H1 (cell line): ENCODE data around the gene TMEM203. TPM values are rescaled to one million over a fixed set of nuclear protein-coding genes. Genes with fewer than 3 reads are reported as not detected.

ENCODE experiments used
- CTCF ChIA-PET: fragments of 300-600 bp; sonication (Branson Sonifier 250); formaldehyde crosslinking; loops from one replicate; lab custom pipeline; 2021; ENCODE audit not compliant: partially characterized antibody; lab: Charles Lee
- POLR2A ChIA-PET: fragments of 300-600 bp; sonication (Branson Sonifier 250); formaldehyde crosslinking; loops from one replicate; lab custom pipeline; 2021; ENCODE audit warnings: inconsistent platforms; ENCODE audit not compliant: partially characterized antibody; lab: Charles Lee
- DNase-seq, 2 experiments: peaks; one replicate each; pipeline versions ENCODE4 v3.0.0 to v3.0.0-alpha.2; 2010 to 2022; ENCODE audit warnings: low spot score in 2 of 2, low read depth in 1 of 2, mixed read lengths in 1 of 2
- FAIRE-seq: peaks from 2 replicates; lab custom pipeline; 2011; peaks lifted over from hg19 to GRCh38; lab: Jason Lieb, UNC
- H2AFZ ChIP-seq: 2 replicates; pipeline ENCODE4 v1.8.1; 2012; ENCODE audit warnings: low read length, inconsistent platforms
- H2AK5ac ChIP-seq: 2 replicates; pipeline ENCODE4 v1.6.1; 2013; ENCODE audit warnings: low read depth, low read length
- H2BK120ac ChIP-seq: replicated peaks from 2 replicates; pipeline ENCODE3; 2013; ENCODE audit warnings: low read depth, low read length, inconsistent platforms
- H2BK12ac ChIP-seq: 2 replicates; pipeline ENCODE4 v1.6.1; 2013; ENCODE audit warnings: low read depth, low read length
- H2BK15ac ChIP-seq: 2 replicates; pipeline ENCODE4 v1.6.1; 2013; ENCODE audit warnings: low read length
- H2BK20ac ChIP-seq: 2 replicates; pipeline ENCODE4 v1.6.1; 2013; ENCODE audit warnings: low read length
- H2BK5ac ChIP-seq: 2 replicates; pipeline ENCODE4 v1.6.1; 2013; ENCODE audit warnings: low read depth, low read length
- H3K14ac ChIP-seq: 2 replicates; pipeline ENCODE4 v1.6.1; 2013; ENCODE audit warnings: inconsistent platforms; ENCODE audit not compliant: insufficient read length
- H3K18ac ChIP-seq: 2 replicates; pipeline ENCODE4 v1.6.1; 2013; ENCODE audit warnings: low read length; ENCODE audit errors: extremely low read depth
- H3K23ac ChIP-seq: 2 replicates; pipeline ENCODE4 v1.6.1; 2013; ENCODE audit warnings: inconsistent platforms; ENCODE audit not compliant: insufficient read length
- H3K23me2 ChIP-seq: 2 replicates; pipeline ENCODE4 v1.6.1; 2013; ENCODE audit warnings: low read depth, low read length
- H3K27ac ChIP-seq: 2 replicates; pipeline ENCODE4 v1.6.1; 2011; ENCODE audit warnings: low read depth, low read length, inconsistent platforms
- H3K27me3 ChIP-seq, 4 experiments: replicated peaks in 1 of 4; 1 replicate in 1 of 4; 2 replicates in 3 of 4; pipeline versions ENCODE4 v1.6.1 to v1.8.1; 2011 to 2013; ENCODE audit warnings: low read length in 3 of 4, mild to moderate bottlenecking in 3 of 4, inconsistent platforms in 2 of 4, mixed read lengths in 2 of 4, moderate library complexity in 1 of 4; ENCODE audit not compliant: control insufficient read depth in 3 of 4, insufficient read depth in 3 of 4; ENCODE audit errors: extremely low read depth in 1 of 4
- H3K36me3 ChIP-seq, 4 experiments: 2 replicates each; pipeline versions ENCODE4 v1.6.1 to v1.8.1; 2011 to 2013; ENCODE audit warnings: mild to moderate bottlenecking in 4 of 4, low read length in 3 of 4, moderate library complexity in 2 of 4, control low read depth in 1 of 4, inconsistent platforms in 1 of 4; ENCODE audit not compliant: insufficient read depth in 4 of 4, control insufficient read depth in 2 of 4
- H3K4ac ChIP-seq: replicated peaks from 2 replicates; pipeline ENCODE3; 2013; ENCODE audit warnings: low read length, low read depth, mixed read lengths, inconsistent platforms; ENCODE audit not compliant: insufficient read length
- H3K4me1 ChIP-seq, 4 experiments: replicated peaks in 1 of 4; 1 replicate in 1 of 4; 2 replicates in 3 of 4; pipeline versions ENCODE4 v1.6.1 to v1.8.1; 2011 to 2013; ENCODE audit warnings: low read length in 3 of 4, inconsistent platforms in 2 of 4, mixed read lengths in 1 of 4; ENCODE audit not compliant: insufficient read depth in 4 of 4, control insufficient read depth in 3 of 4
- H3K4me2 ChIP-seq, 2 experiments: 2 replicates each; pipeline versions ENCODE4 v1.6.1 to v1.8.1; 2011 to 2013; ENCODE audit warnings: low read depth in 2 of 2, low read length in 2 of 2, control low read depth in 1 of 2, inconsistent platforms in 1 of 2, mild to moderate bottlenecking in 1 of 2; ENCODE audit not compliant: insufficient read depth in 1 of 2
- H3K4me3 ChIP-seq, 4 experiments: fragments of 200-600, 300-600 bp in 1 of 4; sonication (generic), shearing (Covaris generic), sonication (Bioruptor Twin) in 1 of 4; 2 replicates each; pipeline versions ENCODE4 v1.5.1 to v1.8.1; 2011 to 2016; ENCODE audit warnings: low read length in 4 of 4, low read depth in 3 of 4, control low read depth in 2 of 4, inconsistent platforms in 2 of 4, mild to moderate bottlenecking in 2 of 4, mixed read lengths in 1 of 4, moderate library complexity in 1 of 4; ENCODE audit not compliant: insufficient read depth in 2 of 4; ENCODE audit errors: extremely low read depth in 1 of 4
- H3K56ac ChIP-seq: replicated peaks from 2 replicates; pipeline ENCODE3; 2013; ENCODE audit warnings: low read depth, mild to moderate bottlenecking, mixed read lengths, low read length, inconsistent platforms; ENCODE audit not compliant: insufficient read length
- H3K79me1 ChIP-seq: 2 replicates; pipeline ENCODE4 v1.6.1; 2013; ENCODE audit warnings: low read depth, low read length, control low read depth
- H3K79me2 ChIP-seq, 2 experiments: 2 replicates each; pipeline versions ENCODE4 v1.6.1 to v1.8.1; 2012 to 2013; ENCODE audit warnings: low read length in 2 of 2, mild to moderate bottlenecking in 2 of 2, inconsistent platforms in 1 of 2; ENCODE audit not compliant: insufficient read depth in 2 of 2, control insufficient read depth in 1 of 2
- H3K9ac ChIP-seq, 4 experiments: replicated peaks in 1 of 4; 1 replicate in 1 of 4; 2 replicates in 3 of 4; pipeline versions ENCODE4 v1.6.1 to v1.8.1; 2011 to 2013; ENCODE audit warnings: low read depth in 3 of 4, low read length in 3 of 4, control low read depth in 2 of 4, mild to moderate bottlenecking in 2 of 4, moderate library complexity in 2 of 4, inconsistent platforms in 1 of 4; ENCODE audit errors: extremely low read depth in 1 of 4
- H3K9me3 ChIP-seq, 2 experiments: 2 replicates each; pipeline versions ENCODE4 v1.6.1 to v1.8.1; 2012 to 2013; ENCODE audit warnings: mild to moderate bottlenecking in 2 of 2, moderate library complexity in 2 of 2, control low read depth in 1 of 2, inconsistent platforms in 1 of 2, low read depth in 1 of 2, low read length in 1 of 2, mixed read lengths in 1 of 2; ENCODE audit not compliant: insufficient read depth in 2 of 2
- H4K20me1 ChIP-seq, 2 experiments: replicated peaks in 1 of 2; 2 replicates each; pipeline versions ENCODE3 to v1.8.1; 2011 to 2013; ENCODE audit warnings: inconsistent platforms in 2 of 2, low read length in 2 of 2, mild to moderate bottlenecking in 1 of 2; ENCODE audit not compliant: insufficient read depth in 2 of 2, control insufficient read depth in 1 of 2
- H4K5ac ChIP-seq: 2 replicates; pipeline ENCODE4 v1.6.1; 2013; ENCODE audit warnings: low read length, low read depth, mixed read lengths, inconsistent platforms; ENCODE audit not compliant: insufficient read length
- H4K8ac ChIP-seq: 2 replicates; pipeline ENCODE4 v1.8.0; 2013; ENCODE audit warnings: mild to moderate bottlenecking, moderate library complexity, low read length, inconsistent platforms; ENCODE audit not compliant: insufficient read depth; ENCODE audit errors: extremely low read depth
- H4K91ac ChIP-seq: replicated peaks from 2 replicates; pipeline ENCODE3; 2013; ENCODE audit warnings: low read length, mixed read lengths, inconsistent platforms; ENCODE audit not compliant: insufficient read length
- KDM4A ChIP-seq: IDR thresholded peaks from one replicate; pipeline ENCODE4 v1.7.1; 2012; ENCODE audit warnings: low read depth, mild to moderate bottlenecking, moderate library complexity, low read length, inconsistent platforms; ENCODE audit not compliant: severe bottlenecking
- MAX ChIP-seq: IDR thresholded peaks from 2 replicates; pipeline ENCODE4 v1.6.1; 2012; ENCODE audit warnings: inconsistent platforms
- POLR2A ChIP-seq, 2 experiments: IDR thresholded peaks; 1 replicate in 1 of 2; 2 replicates in 1 of 2; pipeline ENCODE4 v1.6.1; 2011; ENCODE audit warnings: low read depth in 2 of 2, low read length in 2 of 2, mild to moderate bottlenecking in 2 of 2; ENCODE audit errors: control extremely low read depth in 1 of 2
- WGBS, 2 experiments: shearing (Covaris generic) in 1 of 2; methylation state at CpG; one replicate each; pipeline versions ENCODE4 v1.1.6 to v1.1.7; 2013 to 2015; ENCODE audit warnings: low lambda C conversion rate in 2 of 2, mixed read lengths in 2 of 2, inconsistent platforms in 1 of 2, low coverage in 1 of 2, missing lambda C conversion rate in 1 of 2; ENCODE audit not compliant: insufficient replicate concordance in 2 of 2, insufficient coverage in 1 of 2, insufficient read length in 1 of 2; ENCODE audit errors: extremely low coverage in 1 of 2, missing lambda C conversion rate in 1 of 2; 5-methylcytosine and 5-hydroxymethylcytosine counted together
- polyA plus RNA-seq, 7 experiments: library from polyadenylated mRNA; depleted of rRNA in 3 of 7; stranded (reverse) in 5 of 7; unstranded in 2 of 7; fragments of >200 nt in 5 of 7; fragments of 200-250 nt in 2 of 7; gene quantifications; 1 replicate in 5 of 7; 2 replicates in 1 of 7; 4 replicates in 1 of 7; pipeline versions ENCODE4 v1.2.1 to v1.2.3, GENCODE V29; 2011 to 2013; ENCODE audit warnings: missing spikeins in 2 of 7, mixed read lengths in 2 of 7
- total RNA-seq: library from RNA; stranded (reverse); fragmentation: NEBNext Ultra II Directional; extraction: Animal tissue kit (Norgen Biotek cat#: 25700); gene quantifications from 2 replicates; pipeline ENCODE4 v1.2.1, GENCODE V29; 2021

TMEM203 gene
- total and polyA plus RNA-seq, 2 of the 8 experiments (the other 6 are each of a cell fraction or from before 2014, with no cell fraction given), result 44.1 to 57.1 TPM

- no peak for DNase-seq
- peak within 1 kb of the TSS; percentile 42 to 92 (median 76) for H3K4me3 ChIP-seq
Observed at GRCh38 chr9:137222190-137223077, 17.0 kb upstream of the TMEM203 start, which contains the start of gene RNF208. TSS of gene RNF208 (minus strand) at chr9:137222240. CDS start at chr9:137221212, 1,028 bp downstream.

More at GRCh38 chr9:137222190-137223077, 17.0 kb upstream of the TMEM203 start, which contains the start of gene RNF208:
- FAIRE-seq, result no peak
- ChIA-PET POLR2A (interaction anchor here (0.6 to 69.9 kb wide), 13 partner anchors 9 to 93 kb away, joined by 3 to 1462 read pairs (median 3); partner anchors contain the start of genes ANAPC2, NDOR1, NELFB and SSNA1), CTCF (interaction anchor here (0.9 to 20.2 kb wide), 11 partner anchors 9 to 390 kb away, joined by 3 to 204 read pairs (median 5); partner anchors contain the start of genes ANAPC2, SSNA1, TPRN and TUBB4B)
- H3K27me3 ChIP-seq, result no peaks in the 10 kb centered on the region; a peak in 2 of 7 replicates
- H3K27ac ChIP-seq, result no peak within 1 kb of the TSS
- 0 out of 2 replicates have a peak, but pooled peaks have one; percentile 40 for TF ChIP-seq MAX
- TF ChIP-seq KDM4A, result peak; percentile 79
- TF ChIP-seq POLR2A (IDR thresholded peaks at IDR 0.05; ENCODE audit: control extremely low read depth in 1 of 2, low read depth in 2 of 2, low read length in 2 of 2), result no peak
- H3K56ac ChIP-seq, result no peak within 1 kb of the TSS
- peak within 1 kb of the TSS; percentile 73 for H4K91ac ChIP-seq
- peak within 1 kb of the TSS; percentile 77 to 95 for H3K4me2 ChIP-seq
- H3K4me1 ChIP-seq, result peaks cover 0 to 19% (median 10%) of the 10 kb centered on the region in 4 experiments; a peak in 5 of 7 replicates
- H3K23ac ChIP-seq, result no peak within 1 kb of the TSS
- H3K9ac ChIP-seq, result peak within 1 kb of the TSS in 1 of 4 experiments; percentile 54; a peak in 2 of 7 replicates
- WGBS, 2 experiments, result 16% methylated on average over 27 of the region's 88 CpGs; no CpG with 5 or more reads in 1 of the 2 experiments
- no peaks in the 10 kb centered on the region for H3K9me3 ChIP-seq
- no peak within 1 kb of the TSS for H2BK120ac ChIP-seq
- no peak within 1 kb of the TSS for H2BK20ac ChIP-seq
- peak within 1 kb of the TSS; percentile 87 for H3K18ac ChIP-seq
- H2BK12ac ChIP-seq, result no peak within 1 kb of the TSS
- H3K14ac ChIP-seq, result no peak within 1 kb of the TSS
- H2AFZ ChIP-seq, result no peak within 1 kb of the TSS
- no peak within 1 kb of the TSS for H3K4ac ChIP-seq
- no peaks in the 10 kb centered on the region for H3K79me1 ChIP-seq
- peak within 1 kb of the TSS; percentile 49; the same call in 1 of the 2 replicates for H2BK5ac ChIP-seq
- peak within 1 kb of the TSS; percentile 26; the same call in 1 of the 2 replicates for H2AK5ac ChIP-seq
- H3K79me2 ChIP-seq, result no peaks in the 10 kb centered on the region
- peak within 1 kb of the TSS; percentile 77 for H4K5ac ChIP-seq
- H2BK15ac ChIP-seq, result 0 out of 2 replicates have a peak within 1 kb of the TSS, but pooled peaks have one; percentile 61
- H3K23me2 ChIP-seq, result peaks cover 18% of the 10 kb centered on the region; the same call in 1 of the 2 replicates
- H4K8ac ChIP-seq, result no peak within 1 kb of the TSS; the same call in 1 of the 2 replicates
- no peaks in the 10 kb centered on the region; a peak in 1 of 8 replicates for H3K36me3 ChIP-seq
- H4K20me1 ChIP-seq, result peaks cover 0 to 6% of the 10 kb centered on the region in 2 experiments
